GM20000 (cell line): ENCODE results near the gene SLC4A8.

ENCODE experiments used
- DNase-seq: peaks from one replicate; pipeline ENCODE4 v3.0.0; 2012; ENCODE audit warnings: low spot score
- CTCF ChIP-seq: IDR thresholded peaks from 2 replicates; pipeline ENCODE4 v1.5.1; 2012; ENCODE audit warnings: mild to moderate bottlenecking, control low read depth; ENCODE audit errors: extremely low read depth, missing control alignments

Gene SLC4A8

GRCh38 chr12:51406290-51406689 lies 18.3 kb upstream of the SLC4A8 start:
- DNase-seq, result no peak

GRCh38 chr12:51406859-51407258 lies 17.8 kb upstream of the SLC4A8 start:
- no peak for DNase-seq
- TF ChIP-seq CTCF, result no peak

More at GRCh38 chr12:51406290-51406689, 18.3 kb upstream of the SLC4A8 start:
- TF ChIP-seq CTCF, result no peak

GRCh38 chr12:51407604-51408003 lies 17.0 kb upstream of the SLC4A8 start:
- TF ChIP-seq CTCF, result no peak
- DNase-seq, result no peak

GRCh38 chr12:51409846-51410245 lies 14.8 kb upstream of the SLC4A8 start:
- no peak for DNase-seq
- no peak for TF ChIP-seq CTCF

GRCh38 chr12:51413149-51413548 lies 11.5 kb upstream of the SLC4A8 start:
- no peak for TF ChIP-seq CTCF
- DNase-seq, result no peak

GRCh38 chr12:51413791-51414190 lies 10.8 kb upstream of the SLC4A8 start:
- TF ChIP-seq CTCF, result no peak

GRCh38 chr12:51415931-51416330 lies 8.7 kb upstream of the SLC4A8 start:
- no peak for DNase-seq
- no peak for TF ChIP-seq CTCF

More at GRCh38 chr12:51413791-51414190, 10.8 kb upstream of the SLC4A8 start:
- DNase-seq, result no peak
